Activated CD4-positive, alpha-beta T cell treated with anti-CD3 and anti-CD28 coated beads, Interleukin-2, amount 10 ng/mL, durations not matched to agents 24 days and 14 days (primary cell): Measurements from ENCODE around the gene WDR88. TPM values are rescaled to one million over a fixed set of nuclear protein-coding genes. Genes with fewer than 3 reads are reported as not detected.
"Not testable (repeated sequence)": the region's sequence is repeated elsewhere in the genome, so short reads cannot be mapped to it uniquely, and the experiment has no call there.

Source experiments
- DNase-seq: peaks from one replicate; pipeline ENCODE4 v3.0.0; 2022
- H3K27ac Mint-ChIP-seq: one replicate; pipeline ENCODE4 v1.8.0; 2022; ENCODE audit warnings: mild to moderate bottlenecking, mixed read lengths
- H3K27me3 Mint-ChIP-seq: one replicate; pipeline ENCODE4 v1.8.0; 2022; ENCODE audit warnings: mixed read lengths
- H3K36me3 Mint-ChIP-seq: one replicate; pipeline ENCODE4 v1.8.0; 2022; ENCODE audit warnings: low read depth, mild to moderate bottlenecking, mixed read lengths
- H3K4me1 Mint-ChIP-seq: one replicate; pipeline ENCODE4 v1.8.0; 2021; ENCODE audit warnings: mixed read lengths
- H3K4me3 Mint-ChIP-seq: one replicate; pipeline ENCODE4 v1.8.0; 2022; ENCODE audit warnings: mild to moderate bottlenecking, moderate library complexity, mixed read lengths
- H3K9me3 Mint-ChIP-seq: one replicate; pipeline ENCODE4 v1.8.0; 2021; ENCODE audit warnings: mixed read lengths
- intact Hi-C: fragments of 100-400 bp; cut with micrococcal nuclease; formaldehyde crosslinking; loops from one replicate; pipeline ENCODE4 v1.15.1; 2023
- total RNA-seq: library from RNA; stranded (reverse); gene quantifications from 2 replicates; pipeline ENCODE4 v1.2.3, GENCODE V29; 2022

WDR88 gene
- total RNA-seq, 1 donor from 2014 or later, result not detected

GRCh38 chr19:33209850-33210230 lies 77.9 kb downstream of the WDR88 start:
- DNase-seq, H3K36me3 Mint-ChIP-seq, intact Hi-C loops, H3K27ac Mint-ChIP-seq, H3K4me3 Mint-ChIP-seq, H3K4me1 Mint-ChIP-seq, H3K9me3 Mint-ChIP-seq, H3K27me3 Mint-ChIP-seq: not testable (repeated sequence)

DNA sequence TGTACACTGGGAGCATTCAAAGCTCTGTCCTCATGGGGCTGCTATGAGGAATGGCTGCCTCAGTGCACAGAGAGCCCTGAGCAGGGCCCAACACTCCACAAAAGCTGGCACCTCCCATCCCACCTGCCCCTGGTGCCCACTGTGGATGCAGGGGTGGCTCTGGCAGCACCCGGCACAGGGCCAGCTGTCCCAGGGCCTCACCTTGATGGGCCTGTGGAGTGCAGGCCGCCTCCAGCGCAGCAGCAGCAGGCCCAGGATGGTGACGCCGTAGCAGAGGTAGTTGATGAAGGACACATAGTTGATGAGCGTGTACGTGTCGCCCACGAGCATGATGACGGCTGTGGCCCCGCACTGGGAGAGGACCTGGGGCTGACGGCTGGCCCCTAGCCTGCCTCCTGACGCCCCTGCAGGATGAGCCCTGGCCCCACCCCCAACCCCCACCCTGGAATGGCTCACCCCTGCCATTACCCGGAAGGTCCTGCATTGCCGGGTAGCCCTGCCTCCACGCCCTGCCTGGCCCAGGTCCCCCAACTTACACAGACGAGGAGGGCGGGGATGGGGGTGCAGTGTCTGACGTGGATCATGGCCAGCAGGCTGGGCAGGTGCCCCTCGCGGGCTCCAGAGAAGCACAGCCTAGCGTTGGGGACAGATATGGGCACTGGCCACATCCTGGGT lies 78.5 kb downstream of the WDR88 start:
- Mint-ChIP-seq H3K9me3 (no peaks in the 10 kb centered on the region), H3K4me1 (no peaks in the 10 kb centered on the region), H3K4me3 (no peak overlapping the region), H3K36me3 (no peaks in the 10 kb centered on the region), H3K27ac (no peak overlapping the region), H3K27me3 (no peaks in the 10 kb centered on the region)
- no peak for DNase-seq
- intact Hi-C loops, result no loop called here

- DNase-seq, result no peak
- no peaks in the 10 kb centered on the region for H3K36me3 Mint-ChIP-seq
- intact Hi-C loops, result no loop called here
- H3K9me3 Mint-ChIP-seq, result no peaks in the 10 kb centered on the region
- no peaks in the 10 kb centered on the region for H3K27me3 Mint-ChIP-seq
- H3K4me1 Mint-ChIP-seq, result no peaks in the 10 kb centered on the region
- H3K4me3 Mint-ChIP-seq, result no peak overlapping the region
- H3K27ac Mint-ChIP-seq, result no peak overlapping the region
Measured at GRCh38 chr19:33211794-33212435, 80.0 kb downstream of the WDR88 start.

GRCh38 chr19:33212436-33213172 lies 80.7 kb downstream of the WDR88 start:
- H3K27ac Mint-ChIP-seq, result no peak overlapping the region
- H3K27me3 Mint-ChIP-seq, result no peaks in the 10 kb centered on the region
- DNase-seq, result no peak
- no peaks in the 10 kb centered on the region for H3K4me1 Mint-ChIP-seq
- H3K9me3 Mint-ChIP-seq, result no peaks in the 10 kb centered on the region
- H3K4me3 Mint-ChIP-seq, result no peak overlapping the region
- intact Hi-C loops, result no loop called here
- no peaks in the 10 kb centered on the region for H3K36me3 Mint-ChIP-seq

GRCh38 chr19:33214596-33214995 lies 82.7 kb downstream of the WDR88 start:
- Mint-ChIP-seq H3K4me3 (no peak overlapping the region), H3K36me3 (no peaks in the 10 kb centered on the region), H3K9me3 (no peaks in the 10 kb centered on the region), H3K27ac (no peak overlapping the region), H3K4me1 (no peaks in the 10 kb centered on the region), H3K27me3 (no peaks in the 10 kb centered on the region)
- no peak for DNase-seq
- intact Hi-C loops, result no loop called here

DNA sequence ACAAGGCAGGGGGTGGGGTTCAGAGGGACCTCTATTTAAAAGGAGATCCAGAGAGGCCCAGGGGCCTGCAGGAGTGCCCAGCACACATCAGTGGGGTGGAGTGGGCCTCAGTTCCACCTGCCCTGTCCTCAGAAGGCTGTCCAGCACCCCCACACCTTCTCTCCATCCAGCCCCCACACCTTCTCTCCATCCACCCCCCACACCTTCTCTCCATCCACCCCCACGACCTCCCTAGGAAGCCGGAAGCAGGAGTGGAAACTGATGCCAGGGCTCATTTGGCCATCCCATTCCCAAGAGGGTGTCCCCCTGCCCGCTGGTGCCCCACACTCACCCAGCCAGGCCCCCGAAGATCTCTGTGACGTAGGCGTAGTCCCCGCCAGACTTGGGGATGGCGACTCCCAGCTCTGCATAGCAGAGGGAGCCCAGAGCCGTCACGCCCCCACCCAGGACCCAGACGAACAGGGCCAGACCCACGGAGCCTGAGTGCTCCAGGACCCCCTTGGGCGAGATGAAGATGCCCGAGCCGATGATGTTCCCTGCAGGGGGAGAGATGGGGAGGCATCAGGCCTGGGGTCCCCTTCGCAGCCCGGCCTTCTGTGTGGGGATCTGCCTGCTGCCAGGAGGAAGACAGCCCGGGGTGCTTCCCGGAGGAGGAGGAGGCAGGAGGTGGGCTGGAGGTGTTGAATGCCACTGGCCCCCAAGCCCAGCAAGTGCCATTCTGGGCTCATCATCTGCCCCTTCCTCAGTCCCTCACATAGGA lies 83.7 kb downstream of the WDR88 start:
- Mint-ChIP-seq H3K4me3 (no peak overlapping the region), H3K36me3 (no peaks in the 10 kb centered on the region), H3K27ac (no peak overlapping the region), H3K9me3 (no peaks in the 10 kb centered on the region), H3K4me1 (no peaks in the 10 kb centered on the region), H3K27me3 (no peaks in the 10 kb centered on the region)
- DNase-seq, result no peak
- intact Hi-C loops, result no loop called here

- no peak for DNase-seq
- intact Hi-C loops, result no loop called here
- Mint-ChIP-seq H3K4me3 (no peak overlapping the region), H3K27ac (no peak overlapping the region), H3K9me3 (no peaks in the 10 kb centered on the region), H3K36me3 (no peaks in the 10 kb centered on the region), H3K4me1 (no peaks in the 10 kb centered on the region), H3K27me3 (no peaks in the 10 kb centered on the region)
Measured at GRCh38 chr19:33216198-33216830, 84.4 kb downstream of the WDR88 start.

DNA sequence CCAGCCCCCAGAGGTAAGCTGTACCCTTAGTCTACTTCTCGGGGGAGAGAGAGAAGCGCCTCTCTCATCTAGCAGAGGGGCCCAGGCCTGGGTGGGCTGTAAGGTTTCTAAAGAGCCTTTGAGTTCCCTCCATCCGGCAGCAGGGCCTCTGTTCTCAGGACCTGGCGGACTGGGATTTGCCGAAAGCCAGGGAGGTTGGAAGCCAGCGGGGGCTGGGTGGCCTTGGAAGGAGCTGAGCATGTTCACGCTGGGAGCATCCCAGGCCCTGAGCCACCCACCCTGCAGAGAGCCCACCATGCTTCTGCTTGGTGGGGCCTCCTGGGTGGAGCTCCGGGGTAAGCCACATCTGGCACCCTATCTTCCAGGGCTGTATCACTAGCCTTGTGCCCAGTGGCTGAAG lies 86.0 kb downstream of the WDR88 start:
- Mint-ChIP-seq H3K9me3 (no peaks in the 10 kb centered on the region), H3K4me3 (no peak overlapping the region), H3K27ac (no peak overlapping the region), H3K4me1 (no peaks in the 10 kb centered on the region), H3K36me3 (no peaks in the 10 kb centered on the region), H3K27me3 (peaks cover 3% of the 10 kb centered on the region)
- intact Hi-C loops, result no loop called here
- no peak for DNase-seq

DNA sequence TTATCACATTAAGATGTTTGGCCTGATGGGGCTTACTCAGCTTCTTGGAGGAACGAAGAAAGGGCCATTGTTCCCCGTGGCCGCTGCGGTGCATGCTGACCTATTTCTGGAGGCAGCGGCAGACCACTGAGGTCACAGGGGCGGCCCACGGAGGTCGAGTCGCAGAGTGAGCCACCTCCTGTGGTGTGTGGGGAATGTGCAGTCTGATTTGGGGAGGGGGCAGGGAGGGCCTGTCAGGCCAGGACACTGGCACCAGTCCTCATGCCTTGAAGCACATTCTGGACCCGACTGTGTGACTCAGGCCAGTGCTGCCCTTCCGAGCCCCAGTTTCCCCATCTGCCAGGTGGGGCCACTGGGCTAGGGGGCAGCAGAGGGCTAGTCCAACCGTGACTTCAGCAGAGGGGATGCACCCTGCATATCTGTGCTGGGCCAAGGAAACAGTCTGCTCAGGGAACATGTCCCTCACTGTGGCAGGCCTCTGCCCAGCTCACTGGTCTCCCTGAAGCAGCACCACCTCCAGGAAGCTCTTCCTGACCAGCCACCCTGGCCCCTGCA lies 87.4 kb downstream of the WDR88 start:
- Mint-ChIP-seq H3K27me3 (peaks cover 11% of the 10 kb centered on the region), H3K4me3 (no peak overlapping the region), H3K27ac (no peak overlapping the region), H3K36me3 (no peaks in the 10 kb centered on the region), H3K4me1 (no peaks in the 10 kb centered on the region), H3K9me3 (no peaks in the 10 kb centered on the region)
- intact Hi-C loops, result no loop called here
- DNase-seq, result no peak

DNA sequence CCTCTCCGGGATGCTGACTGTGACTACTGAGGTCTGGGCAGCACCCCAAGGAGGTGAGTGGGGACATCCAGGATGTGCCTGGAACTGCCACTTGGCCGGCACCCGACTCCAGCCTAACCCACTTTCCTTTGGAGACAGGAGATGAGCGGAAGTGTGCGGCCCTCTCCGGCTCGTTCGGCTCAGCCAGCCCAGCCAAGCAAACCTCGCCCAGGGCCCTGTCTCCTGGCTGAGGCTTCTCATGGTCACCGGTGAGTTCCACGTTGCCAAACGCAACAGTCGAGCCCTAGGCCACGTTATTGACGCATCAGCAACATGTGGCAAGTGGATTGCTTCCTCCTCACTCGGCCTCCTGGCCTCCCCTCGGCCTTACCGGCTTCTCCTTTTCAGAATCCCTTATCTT lies 88.2 kb downstream of the WDR88 start:
- peaks cover 17% of the 10 kb centered on the region for H3K27me3 Mint-ChIP-seq

GRCh38 chr19:33220735-33221134 lies 88.8 kb downstream of the WDR88 start:
- Mint-ChIP-seq H3K27me3 (peaks cover 18% of the 10 kb centered on the region), H3K27ac (no peak overlapping the region), H3K4me3 (no peak overlapping the region), H3K9me3 (no peaks in the 10 kb centered on the region), H3K4me1 (no peaks in the 10 kb centered on the region), H3K36me3 (no peaks in the 10 kb centered on the region)
- intact Hi-C loops, result no loop called here
- DNase-seq, result no peak

More for the DNA sequence above, 88.2 kb downstream of the WDR88 start:
- no peak overlapping the region for H3K4me3 Mint-ChIP-seq
- intact Hi-C loops, result no loop called here
- H3K36me3 Mint-ChIP-seq, result no peaks in the 10 kb centered on the region
- no peaks in the 10 kb centered on the region for H3K4me1 Mint-ChIP-seq
- H3K9me3 Mint-ChIP-seq, result no peaks in the 10 kb centered on the region
- no peak overlapping the region for H3K27ac Mint-ChIP-seq
- no peak for DNase-seq

GRCh38 chr19:33221638-33222037 lies 89.7 kb downstream of the WDR88 start:
- no peaks in the 10 kb centered on the region for H3K9me3 Mint-ChIP-seq

GRCh38 chr19:33222255-33222654 lies 90.3 kb downstream of the WDR88 start:
- H3K4me3 Mint-ChIP-seq, DNase-seq, H3K36me3 Mint-ChIP-seq, H3K9me3 Mint-ChIP-seq, H3K4me1 Mint-ChIP-seq, intact Hi-C loops, H3K27ac Mint-ChIP-seq: not testable (repeated sequence)
- H3K27me3 Mint-ChIP-seq, result peaks cover 28% of the 10 kb centered on the region

More at GRCh38 chr19:33221638-33222037, 89.7 kb downstream of the WDR88 start:
- peaks cover 25% of the 10 kb centered on the region for H3K27me3 Mint-ChIP-seq
- H3K27ac Mint-ChIP-seq, result no peak overlapping the region
- H3K36me3 Mint-ChIP-seq, result peaks cover 4% of the 10 kb centered on the region
- DNase-seq, result no peak
- intact Hi-C loops, result no loop called here
- no peak overlapping the region for H3K4me3 Mint-ChIP-seq
- peaks cover 2% of the 10 kb centered on the region for H3K4me1 Mint-ChIP-seq
